Activated CD4-positive, alpha-beta T cell treated with anti-CD3 and anti-CD28 coated beads, Interleukin-2, amount 50 U/mL, for 24 hours (primary cell): ENCODE measurements around the gene OR4S2.

Experiments
- DNase-seq, 2 donors: peaks; one replicate each; pipeline ENCODE4 v3.0.0-alpha.2; 2020; ENCODE audit warnings: low read depth in 1 of 2, low spot score in 1 of 2

Gene OR4S2

GRCh38 chr11:55648027-55648426 lies at the start of gene OR4S2:
OR4S2 (plus strand) TSS chr11:55648327; CDS start chr11:55650904, 2,577 bp downstream.
- DNase-seq: no peak

- no peak for DNase-seq
Measured at GRCh38 chr11:55607545-55607944, 40.6 kb upstream of the OR4S2 start, which contains the start of gene OR4C11. OR4C11 (minus strand) TSS chr11:55607645; CDS start chr11:55604373, 3,272 bp downstream.

GRCh38 chr11:55624531-55624930 lies 23.6 kb upstream of the OR4S2 start:
- no peak for DNase-seq

GRCh38 chr11:55634813-55635212 lies 13.3 kb upstream of the OR4S2 start, which contains the start of gene OR4P4:
OR4P4 (plus strand) TSS chr11:55635113.
- no peak for DNase-seq

- no peak for DNase-seq
Measured at GRCh38 chr11:55652560-55652959, 4.4 kb downstream of the OR4S2 start.

- no peak for DNase-seq
Measured at GRCh38 chr11:55655096-55655495, 7.0 kb downstream of the OR4S2 start.

- no peak for DNase-seq
Measured at GRCh38 chr11:55658031-55658573, 10.0 kb downstream of the OR4S2 start.

- no peak for DNase-seq
Measured at GRCh38 chr11:55658608-55659007, 10.5 kb downstream of the OR4S2 start.

- no peak for DNase-seq
Measured at GRCh38 chr11:55661901-55662300, 13.8 kb downstream of the OR4S2 start, which contains the start of gene OR4C6. OR4C6 (plus strand) TSS chr11:55662201; CDS start chr11:55665167, 2,966 bp downstream.

- DNase-seq: no peak
Measured at GRCh38 chr11:55669376-55669775, 21.2 kb downstream of the OR4S2 start.

GRCh38 chr11:55673860-55674259 lies 25.7 kb downstream of the OR4S2 start:
- DNase-seq: no peak

- DNase-seq: no peak
Measured at GRCh38 chr11:55697817-55698216, 49.7 kb downstream of the OR4S2 start.

- DNase-seq: no peak
Measured at GRCh38 chr11:55701429-55701828, 53.3 kb downstream of the OR4S2 start.
